ENCODE results near the gene ILF2.

GRCh38 chr1:153624965-153625611, 45.7 kb downstream of the ILF2 start:
- TF ChIP-seq CBX2 (IDR thresholded peaks at IDR 0.05; ENCODE audit: borderline replicate concordance, low read depth): no peak
- no peak for TF ChIP-seq POLR2A (IDR thresholded peaks at IDR 0.05; ENCODE audit: low read length)
- TF ChIP-seq FOSL2 (IDR thresholded peaks at IDR 0.05): no peak
- no peak for TF ChIP-seq FOSL2 (CRISPR knock-in tag; IDR thresholded peaks at IDR 0.05)
- TF ChIP-seq CTCF (IDR thresholded peaks at IDR 0.05): no peak
- TF ChIP-seq RNF2 (IDR thresholded peaks at IDR 0.05; ENCODE audit: borderline replicate concordance, low read depth): no peak
- no peak for TF ChIP-seq USF2 (IDR thresholded peaks at IDR 0.05)
- TF ChIP-seq RFX5 (IDR thresholded peaks at IDR 0.05): no peak
